Ureter (tissue), 1 donor: ENCODE data around the gene PON1. TPM values are rescaled to one million over a fixed set of nuclear protein-coding genes. Genes with fewer than 3 reads are reported as not detected.

Experiments
- DNase-seq: peaks from one replicate; pipeline ENCODE4 v3.0.0-alpha.2; 2020; ENCODE audit warnings: low spot score
- total RNA-seq: library from RNA; stranded (reverse); gene quantifications from one replicate; pipeline ENCODE4 v1.2.4, GENCODE V29; 2023
- donor health status: DM: yes; HTN: yes; CAD: no.

PON1 gene
- total RNA-seq, 1 donor from 2014 or later = not detected

- DNase-seq = no peak
These were observed 6.8 kb downstream of the PON1 start for GRCh38 chr7:95317546-95317945.

DNA sequence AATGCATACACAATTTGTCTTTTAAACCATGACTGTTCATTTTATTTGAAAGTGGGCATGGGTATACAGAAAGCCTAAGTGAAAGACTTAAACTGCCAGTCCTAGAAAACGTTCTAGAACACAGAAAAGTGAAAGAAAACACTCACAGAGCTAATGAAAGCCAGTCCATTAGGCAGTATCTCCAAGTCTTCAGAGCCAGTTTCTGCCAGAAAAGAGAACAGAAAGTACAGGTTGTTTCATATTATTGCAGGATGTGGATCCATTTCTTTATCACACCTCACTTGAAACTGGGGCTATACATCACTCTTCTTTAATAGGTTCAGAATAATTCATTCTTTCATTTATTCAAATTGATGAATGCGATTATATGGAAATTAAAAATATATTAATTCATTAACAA lies 7.7 kb downstream of the PON1 start:
- no peak for DNase-seq

DNA sequence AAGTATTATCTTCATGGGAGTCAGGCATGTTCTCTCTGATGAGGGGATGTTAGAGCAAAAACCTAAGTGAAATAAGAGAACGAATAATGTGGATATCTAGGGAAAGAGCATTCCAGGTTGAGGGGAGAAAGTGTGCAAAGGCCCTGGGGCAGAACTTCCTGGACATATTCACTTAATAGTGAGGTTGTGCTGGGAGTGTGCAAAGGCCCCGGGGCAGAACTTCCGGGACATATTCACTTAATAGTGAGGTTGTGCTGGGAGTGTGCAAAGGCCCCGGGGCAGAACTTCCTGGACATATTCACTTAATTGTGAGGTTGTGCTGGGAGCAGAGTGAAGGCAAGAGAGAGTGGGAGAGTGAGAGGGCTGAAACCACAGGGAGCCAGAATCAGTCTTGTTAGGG lies 11.8 kb downstream of the PON1 start:
- no peak for DNase-seq

DNA sequence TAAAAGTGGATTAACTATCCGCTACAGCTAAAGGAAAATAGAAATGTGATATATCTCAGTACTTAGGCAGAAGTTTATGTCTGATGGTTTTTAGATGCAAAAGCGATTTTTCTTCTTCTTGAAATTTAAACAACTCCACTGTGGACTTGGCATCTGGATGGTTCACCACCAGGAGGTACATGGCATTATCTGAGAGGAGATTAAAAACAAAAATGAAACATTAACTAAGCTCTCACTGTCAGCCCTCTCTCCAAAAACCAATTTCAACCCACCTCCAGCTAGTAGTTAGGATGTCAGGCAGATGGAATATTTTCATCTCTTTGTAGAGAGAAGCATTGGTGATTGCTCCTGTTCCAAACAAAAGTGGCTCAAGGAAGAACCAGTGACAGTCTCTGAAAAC lies 12.9 kb downstream of the PON1 start:
- no peak for DNase-seq

DNA sequence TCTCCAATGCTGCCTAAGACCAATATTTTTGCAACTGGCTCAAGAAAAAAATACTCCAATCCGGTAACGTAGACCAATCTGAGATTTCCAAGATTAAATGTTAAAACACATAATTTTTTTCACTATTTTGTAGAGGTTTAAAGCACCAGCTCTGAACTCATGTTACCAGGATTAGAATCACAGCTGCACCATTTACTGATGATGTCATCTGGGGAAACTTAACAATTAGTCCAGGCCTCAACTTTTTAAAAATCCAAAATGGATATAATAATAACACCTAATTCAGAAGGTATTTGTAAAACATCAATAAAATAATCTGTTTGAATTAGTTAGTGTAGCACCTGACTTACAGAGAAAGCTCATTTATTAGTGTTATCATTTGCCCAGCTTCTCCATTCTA lies 14.4 kb downstream of the PON1 start:
- no peak for DNase-seq

- no peak for DNase-seq
These were observed 19.3 kb downstream of the PON1 start for GRCh38 chr7:95304990-95305389.

GRCh38 chr7:95303013-95303905 lies 21.1 kb downstream of the PON1 start:
- DNase-seq = no peak

DNA sequence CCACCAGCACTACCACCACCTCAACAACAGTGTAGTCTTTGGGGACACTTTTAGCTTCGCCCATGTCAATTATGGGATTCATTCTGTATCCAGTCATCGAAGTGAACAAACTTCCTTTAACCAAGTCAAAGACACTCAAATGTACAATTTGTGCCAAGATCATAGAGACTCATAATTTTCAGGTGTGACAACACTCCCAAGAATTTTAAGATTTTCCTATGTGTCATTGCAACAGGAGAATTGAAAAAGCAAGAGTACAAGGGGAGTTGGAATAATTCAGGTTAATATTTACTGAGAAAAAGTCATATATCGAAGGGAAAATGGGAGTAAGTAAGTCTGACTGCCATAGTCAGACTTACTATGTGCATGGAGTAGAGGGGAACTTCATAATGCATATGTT lies 26.2 kb downstream of the PON1 start:
- no peak for DNase-seq

- DNase-seq = no peak
These were observed 27.3 kb downstream of the PON1 start for GRCh38 chr7:95297041-95297440.

DNA sequence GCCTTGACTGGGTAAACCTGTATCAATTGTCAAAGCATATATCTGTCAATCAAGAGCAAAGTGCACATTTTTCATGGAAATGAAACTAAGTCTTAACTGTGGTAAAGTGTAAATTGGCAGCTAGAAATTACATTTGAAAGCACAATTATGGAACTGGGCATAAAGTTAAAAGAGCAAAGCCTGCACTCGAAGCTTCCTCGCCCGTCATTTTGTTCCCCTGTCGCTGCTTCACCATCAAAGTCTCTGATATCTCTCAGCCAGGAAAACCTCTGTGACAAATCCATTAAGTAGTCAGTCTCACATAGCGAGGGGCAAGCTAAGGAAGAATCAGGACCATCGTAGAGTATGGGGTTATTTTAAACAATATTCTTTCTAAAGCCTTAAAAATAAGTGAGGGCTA lies 27.9 kb downstream of the PON1 start:
- DNase-seq = no peak

DNA sequence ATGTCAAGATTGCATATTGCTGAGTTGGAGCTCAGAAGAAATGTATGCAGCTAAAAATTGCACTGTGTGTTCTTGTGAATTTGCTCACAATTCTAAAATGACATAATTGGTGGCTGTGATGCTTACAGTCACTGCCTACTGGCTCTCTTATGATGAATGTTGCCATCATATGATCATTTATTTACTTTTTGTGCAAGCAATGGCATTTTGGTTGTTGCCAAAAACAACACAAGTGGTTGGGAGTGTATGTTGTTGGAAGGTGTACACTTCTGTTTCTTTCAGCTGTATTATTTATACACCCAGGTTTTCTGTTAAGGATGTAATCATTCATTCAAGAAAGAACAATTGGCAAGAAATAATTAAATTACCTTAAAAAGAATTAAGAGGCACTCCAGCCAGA lies 28.9 kb downstream of the PON1 start:
- no peak for DNase-seq

DNA sequence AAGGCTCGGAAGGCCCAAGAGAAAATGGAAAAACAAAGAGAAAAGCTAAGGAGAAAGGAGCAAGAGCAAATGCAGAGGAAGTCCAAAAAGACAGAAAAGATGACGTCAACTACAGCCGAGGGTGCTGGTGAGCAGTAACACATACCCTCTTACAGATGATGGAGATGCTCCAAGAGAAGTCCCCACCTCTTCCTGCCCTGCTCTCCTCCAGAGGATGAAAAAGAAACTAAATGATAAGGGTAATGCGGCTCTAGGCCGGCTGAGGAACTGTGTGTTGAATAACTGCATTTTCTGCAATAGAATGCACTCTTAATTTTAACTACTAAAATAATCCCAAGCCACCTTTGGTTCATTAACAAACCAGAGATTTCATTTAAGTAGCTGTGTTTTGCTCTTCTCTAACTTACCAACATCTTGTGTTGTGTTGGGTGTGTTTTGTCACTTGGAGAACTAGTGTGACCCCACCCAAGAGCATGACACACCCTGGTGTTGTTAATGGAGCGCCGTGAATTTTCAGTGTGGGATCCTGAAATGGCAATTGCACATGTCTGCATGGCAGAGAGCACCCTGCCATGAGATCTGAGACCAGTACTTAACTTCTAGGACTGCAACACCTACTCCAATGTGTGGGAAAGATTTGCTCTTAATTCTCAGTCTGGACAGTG lies 34.0 kb downstream of the PON1 start:
- DNase-seq = no peak

- DNase-seq = no peak
These were observed 38.2 kb downstream of the PON1 start for GRCh38 chr7:95286096-95286495.

DNA sequence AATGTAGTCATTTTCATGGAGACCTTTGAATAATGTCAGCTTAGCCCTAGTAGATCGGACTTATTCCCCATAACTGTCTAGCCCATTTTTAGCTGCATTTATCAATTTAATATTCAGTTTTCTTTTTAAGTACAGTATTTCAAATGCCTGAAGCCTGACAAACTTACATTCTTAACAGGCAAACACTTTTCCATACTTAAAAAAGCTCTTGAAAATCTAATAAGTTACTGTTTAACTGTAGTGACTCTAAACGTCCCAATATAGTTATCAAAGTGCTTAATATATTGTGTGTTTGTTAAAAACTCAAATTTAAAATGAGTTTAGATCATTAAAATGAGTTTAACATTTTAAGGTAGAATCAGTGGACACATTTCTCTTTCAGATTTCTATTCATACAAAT lies 44.9 kb downstream of the PON1 start:
- no peak for DNase-seq

DNA sequence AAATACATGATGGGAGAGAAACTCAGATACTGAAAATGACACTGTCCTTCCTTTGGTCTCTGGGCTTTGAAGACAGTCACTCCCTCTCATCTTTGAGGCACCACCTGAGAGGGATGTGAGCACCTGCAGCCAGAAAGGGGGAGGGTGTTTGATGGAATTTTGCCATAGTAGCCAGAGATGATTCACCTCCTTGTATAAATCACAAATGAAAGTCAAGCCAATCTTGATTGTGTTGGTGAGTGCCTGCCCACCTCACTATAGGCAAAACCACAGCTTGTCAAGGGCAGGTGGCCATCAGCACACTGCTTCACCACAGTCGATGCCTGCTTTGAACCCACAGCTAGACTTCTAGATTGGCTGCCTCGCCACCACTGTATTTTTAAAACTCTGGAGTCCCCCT lies 48.2 kb downstream of the PON1 start:
- DNase-seq = no peak

GRCh38 chr7:95269640-95270039 lies 54.7 kb downstream of the PON1 start:
- no peak for DNase-seq

DNA sequence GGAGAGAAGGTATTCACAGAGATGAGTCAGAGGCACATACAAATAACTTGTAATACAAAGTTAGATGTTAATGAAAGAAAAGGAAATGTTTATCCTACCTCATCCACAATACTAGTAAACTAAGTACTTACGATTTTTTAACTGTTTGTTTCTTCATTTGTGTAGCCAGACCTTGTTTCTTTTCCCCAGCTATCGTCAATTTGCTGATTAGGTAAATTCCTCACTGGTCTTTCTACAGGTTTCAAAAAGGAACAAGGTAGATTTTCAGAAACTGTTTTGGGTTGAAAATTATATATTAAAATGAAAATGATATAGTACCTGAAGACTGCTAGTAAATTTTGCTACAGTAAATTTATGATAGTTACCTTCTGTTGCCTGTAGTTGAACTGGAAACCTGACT lies 56.6 kb downstream of the PON1 start:
- no peak for DNase-seq

- no peak for DNase-seq
These were observed 58.7 kb downstream of the PON1 start for GRCh38 chr7:95265634-95266033.

GRCh38 chr7:95264363-95264891 lies 59.9 kb downstream of the PON1 start:
- DNase-seq = no peak

DNA sequence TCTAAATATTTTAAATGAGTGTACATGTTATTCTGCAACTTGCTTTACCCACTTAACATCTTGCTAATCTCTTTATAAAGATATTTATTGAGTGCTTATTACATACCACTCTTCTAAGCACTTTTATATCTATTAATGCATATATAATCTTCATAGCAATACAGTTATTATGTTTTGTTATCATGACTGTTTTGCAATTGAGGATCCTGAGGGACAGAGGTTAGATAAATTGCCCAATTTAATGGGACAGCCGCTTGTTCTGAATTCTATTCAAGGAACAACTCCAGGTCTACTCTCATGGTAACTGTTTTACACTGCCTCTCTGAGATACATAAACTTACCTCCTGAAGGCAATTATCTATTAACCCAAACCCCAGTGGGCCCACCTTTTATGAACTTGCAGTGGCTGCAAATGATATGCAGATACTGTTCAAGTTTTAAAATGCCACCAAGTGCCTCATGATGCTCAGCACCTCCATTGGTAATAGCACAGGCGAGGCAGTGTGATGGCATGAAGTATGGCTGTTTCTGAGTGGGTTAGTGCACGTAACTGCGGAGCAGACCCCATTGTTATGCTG lies 60.5 kb downstream of the PON1 start:
- no peak for DNase-seq

GRCh38 chr7:95262875-95263274 lies 61.5 kb downstream of the PON1 start:
- no peak for DNase-seq

GRCh38 chr7:95261895-95262415 lies 62.4 kb downstream of the PON1 start:
- DNase-seq = no peak

DNA sequence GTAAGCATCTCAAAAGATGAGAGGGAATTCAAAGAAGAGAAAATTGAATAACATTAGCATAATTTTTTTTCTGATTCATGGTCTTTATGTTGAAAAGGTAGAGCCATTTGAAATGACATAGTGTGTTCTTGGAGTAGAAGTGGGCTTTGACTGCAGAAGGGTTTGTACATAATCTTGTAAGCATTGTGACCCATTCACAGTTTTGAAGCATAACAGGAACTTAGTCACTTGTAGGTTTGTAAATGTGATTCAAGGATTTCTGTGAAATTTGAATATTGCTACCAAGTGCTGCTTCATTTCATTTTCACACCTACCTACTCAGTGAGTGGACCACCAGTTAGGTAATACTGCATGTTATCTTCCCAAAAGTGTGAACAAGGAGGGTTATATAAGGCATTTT lies 68.6 kb downstream of the PON1 start:
- DNase-seq = no peak
